GM21825 (cell line): ENCODE measurements around the gene MIA3.
"Not testable (repeated sequence)": the region's sequence is repeated elsewhere in the genome, so short reads cannot be mapped to it uniquely, and the experiment has no call there.

ENCODE experiments used
- ATAC-seq: cut with Tn5 transposase; IDR thresholded peaks from one replicate; pipeline ENCODE4 v1.9.1; 2021; ENCODE audit warnings: mild to moderate bottlenecking, moderate library complexity; ENCODE audit not compliant: unreplicated experiment

Gene MIA3

DNA sequence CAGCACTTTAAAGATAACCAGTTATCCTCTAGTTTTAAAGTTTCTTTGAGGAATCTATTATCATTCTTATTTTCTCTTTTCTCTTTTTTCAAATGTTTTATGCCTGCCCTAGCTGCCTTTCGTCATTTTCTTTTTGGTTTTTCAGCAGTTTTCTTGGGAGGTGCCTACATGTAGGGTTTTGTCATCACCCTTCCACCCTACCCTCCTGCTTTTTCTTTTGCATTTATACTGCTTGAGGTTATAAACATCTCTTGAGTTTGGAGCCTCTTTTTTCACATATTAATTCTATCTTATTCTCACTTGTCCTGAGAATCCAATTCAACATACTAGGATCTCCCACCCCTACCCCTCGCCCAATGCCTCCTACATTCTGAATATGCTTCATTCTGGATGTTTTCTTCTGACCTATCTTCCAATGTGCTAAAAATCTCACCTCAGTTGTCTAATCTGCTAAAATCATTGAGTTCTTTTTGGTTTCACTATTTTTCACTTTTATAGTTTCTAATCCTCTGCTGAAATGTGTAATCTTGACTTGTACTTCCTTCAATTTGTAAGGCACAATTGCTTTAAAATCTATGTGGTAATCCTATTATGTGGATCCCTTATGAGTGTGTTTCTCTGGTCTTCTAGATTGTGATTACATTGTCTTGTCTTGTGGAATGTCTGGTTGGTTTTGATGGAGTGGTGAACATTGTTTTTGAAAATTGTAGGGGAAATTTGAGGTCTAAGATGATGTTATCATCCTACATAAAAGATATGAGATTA lies 38.7 kb downstream of the MIA3 start:
- no peak for ATAC-seq

DNA sequence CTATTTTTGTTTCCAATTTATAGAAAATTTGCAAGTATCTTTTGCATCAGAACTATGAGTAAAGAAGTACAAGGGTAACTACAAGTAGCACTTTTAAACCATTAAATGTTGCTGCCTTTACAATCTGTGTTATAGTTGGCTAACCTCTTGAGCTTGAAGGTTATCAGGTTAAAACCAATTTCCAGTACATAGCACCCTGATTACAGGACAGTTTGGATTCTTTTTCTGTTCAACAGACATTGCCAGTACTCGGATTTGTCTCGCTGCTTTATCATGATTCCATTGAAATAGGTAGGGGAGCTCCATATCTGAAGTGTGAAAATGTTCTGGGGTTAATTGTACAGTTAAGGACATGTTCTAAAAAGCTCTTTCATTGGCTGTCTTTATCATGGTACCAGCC lies 40.0 kb downstream of the MIA3 start:
- ATAC-seq: no peak

DNA sequence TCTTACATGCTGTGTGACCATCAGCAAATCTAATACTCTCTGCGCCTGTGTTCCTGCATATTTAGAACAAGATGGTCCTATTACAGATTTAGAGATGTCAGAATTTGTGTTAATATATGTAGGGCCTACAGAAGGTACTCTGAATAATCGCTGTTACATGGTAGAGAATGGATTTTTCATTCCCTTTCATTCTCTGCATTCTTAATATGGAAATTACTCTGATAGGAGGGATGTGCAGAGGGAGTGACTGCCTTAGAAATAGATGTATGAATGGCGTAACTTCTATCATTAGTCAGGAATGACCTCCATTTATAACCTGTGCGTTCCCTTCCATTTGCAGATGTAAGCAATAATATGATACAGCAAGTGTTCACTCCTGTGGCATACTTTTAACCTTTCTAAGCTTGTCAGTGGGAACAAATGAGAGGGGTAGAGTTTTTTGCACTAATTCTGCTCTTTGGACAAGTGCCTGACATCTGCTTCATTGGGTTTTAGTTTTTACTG lies 45.6 kb downstream of the MIA3 start:
- ATAC-seq: no peak

DNA sequence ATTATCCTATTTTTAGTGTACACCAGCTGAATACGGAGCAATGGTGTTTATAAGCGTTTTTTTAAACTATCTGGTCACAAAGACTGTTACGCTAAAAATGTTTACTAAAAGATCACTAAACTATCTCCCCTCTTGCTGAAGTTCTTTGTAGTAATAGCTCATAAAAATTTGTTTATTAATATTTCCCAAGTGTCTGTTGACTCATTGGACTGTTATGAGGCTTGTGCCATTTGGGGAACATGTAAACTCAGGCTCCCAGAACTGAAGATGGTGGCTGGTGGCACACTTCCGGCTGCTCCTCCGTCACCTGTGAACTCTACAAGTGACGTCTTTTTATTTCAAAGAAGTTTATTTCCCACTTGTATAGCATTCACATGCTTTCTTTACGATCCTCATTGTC lies 48.1 kb downstream of the MIA3 start:
- ATAC-seq: no peak

DNA sequence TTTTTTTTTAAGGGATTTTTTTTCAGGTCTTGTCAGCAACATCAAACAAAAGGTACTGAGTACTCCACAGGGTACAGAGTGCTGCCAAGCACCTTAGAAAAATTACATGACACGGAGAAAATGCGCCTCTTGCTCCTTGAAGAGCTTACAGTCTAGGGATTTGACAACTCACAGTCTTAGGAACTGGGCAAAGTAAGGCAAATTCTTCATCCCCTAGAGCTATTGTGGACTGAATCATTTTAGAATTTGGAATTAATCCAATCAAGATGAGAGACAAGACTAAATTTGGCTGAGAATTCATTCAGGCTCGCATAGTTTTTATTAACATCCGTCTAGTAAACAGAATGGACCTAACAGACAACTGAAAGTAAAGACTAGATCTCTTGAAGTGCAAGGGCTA lies 50.3 kb downstream of the MIA3 start:
- not testable (repeated sequence) for ATAC-seq

DNA sequence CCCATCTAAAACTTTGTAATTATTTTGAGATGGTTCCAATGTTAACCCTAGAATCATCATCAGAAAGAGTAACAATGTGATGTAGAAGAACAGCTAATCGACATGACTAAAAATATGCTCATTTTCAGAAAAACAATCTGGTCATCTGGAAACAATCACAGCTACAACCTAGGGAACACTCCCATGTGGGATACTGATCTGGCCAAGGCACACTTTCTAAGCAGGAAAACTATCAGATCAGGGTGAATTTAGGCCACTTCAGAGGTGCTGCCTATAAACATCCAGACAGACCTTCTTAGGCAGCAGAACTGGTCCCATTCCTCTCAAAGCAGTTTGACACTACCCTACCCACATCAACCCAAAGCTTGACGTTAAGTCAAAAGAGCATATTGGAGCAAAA lies 51.2 kb downstream of the MIA3 start:
- ATAC-seq: not testable (repeated sequence)

DNA sequence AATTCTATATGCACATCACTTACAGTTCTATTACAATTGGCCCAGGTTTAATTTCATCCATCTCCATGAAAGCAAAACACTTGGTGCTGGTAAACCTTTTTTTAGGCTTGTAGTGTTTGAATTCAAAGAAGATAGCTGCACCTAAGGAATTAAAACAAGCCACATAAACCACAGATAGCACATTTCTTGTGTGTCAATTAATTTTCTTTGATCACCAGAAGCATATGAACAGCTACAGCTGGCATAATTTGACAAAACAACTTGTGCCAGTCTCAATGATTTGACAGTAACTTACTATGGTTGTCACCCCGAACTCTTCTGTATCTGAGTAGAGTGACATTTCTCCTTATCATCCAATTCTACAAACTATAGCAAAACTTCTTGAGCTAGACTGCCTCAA lies 52.2 kb downstream of the MIA3 start:
- no peak for ATAC-seq

DNA sequence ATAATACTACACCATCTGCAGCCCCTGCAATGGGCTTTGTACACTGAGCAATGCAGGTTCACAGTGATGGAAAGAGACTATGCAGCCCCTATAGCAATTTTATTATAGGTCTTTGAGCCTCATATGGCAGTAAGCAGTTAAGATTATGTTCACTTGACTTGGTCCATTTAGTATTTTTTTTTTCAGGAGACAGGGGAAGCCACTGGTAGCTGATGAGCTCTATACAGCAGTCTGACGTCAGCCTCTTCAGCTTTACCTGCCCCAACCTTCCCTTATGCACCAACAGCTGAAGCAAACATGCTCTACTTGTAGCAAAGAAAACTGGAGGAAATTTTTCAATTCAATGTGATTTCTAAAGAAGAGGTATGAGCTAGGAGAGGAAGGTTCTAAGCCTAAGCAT lies 62.2 kb downstream of the MIA3 start:
- no peak for ATAC-seq

DNA sequence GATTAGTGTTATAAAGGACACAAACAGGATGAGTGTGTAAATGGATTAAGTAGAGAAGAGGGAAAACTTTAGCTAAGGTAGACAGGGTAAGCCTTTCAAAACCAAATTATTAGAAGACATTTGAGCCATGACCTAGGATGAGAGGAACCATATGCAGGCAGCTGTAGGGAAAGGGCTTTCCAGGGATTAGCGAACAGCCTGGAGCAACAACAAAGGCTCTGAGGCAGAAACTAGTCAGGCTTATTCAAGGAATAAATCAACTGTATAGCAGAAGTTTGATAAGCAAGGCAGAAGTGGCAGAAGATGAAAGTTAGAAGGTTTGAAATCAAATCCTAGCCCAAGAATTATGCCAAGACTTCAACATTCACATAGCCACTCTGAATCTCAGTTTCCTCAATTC lies 73.1 kb downstream of the MIA3 start:
- ATAC-seq: no peak

DNA sequence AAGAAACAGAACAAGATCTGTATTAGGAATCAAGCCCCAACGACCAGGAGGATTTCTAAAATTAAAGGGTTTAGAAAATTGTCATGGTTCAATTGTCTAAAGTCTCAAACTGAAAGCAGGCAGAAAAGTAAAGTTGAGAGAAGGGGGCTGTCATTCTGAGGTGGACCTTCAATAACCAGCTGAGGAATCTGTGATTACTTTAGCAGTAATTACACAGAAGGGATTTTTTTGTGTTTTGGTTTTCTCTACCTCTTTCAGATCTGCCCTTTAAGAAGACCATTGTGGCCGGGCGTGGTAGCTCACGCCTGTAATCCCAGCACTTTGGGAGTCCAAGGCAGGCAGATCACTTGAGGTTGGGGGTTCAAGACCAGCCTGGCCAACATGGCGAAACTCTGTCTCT lies 77.0 kb downstream of the MIA3 start:
- no peak for ATAC-seq

DNA sequence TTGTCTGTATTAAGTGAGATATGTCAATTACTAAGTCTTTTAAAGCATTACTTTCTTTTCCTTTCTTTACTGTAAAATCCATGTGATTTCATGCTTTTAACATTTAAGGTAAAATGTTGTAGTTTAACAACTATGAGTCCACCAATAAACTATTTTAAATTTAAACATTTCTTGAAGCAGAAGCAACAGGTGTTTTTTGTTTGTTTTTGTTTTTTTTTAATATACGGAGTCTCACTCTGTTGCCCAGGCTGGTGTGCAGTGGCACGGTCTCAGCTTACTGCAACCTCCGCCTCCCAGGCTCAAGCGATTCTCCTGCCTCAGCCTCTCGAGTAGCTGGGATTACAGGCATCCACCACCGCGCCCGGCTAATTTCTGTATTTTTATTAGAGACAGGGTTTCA lies 78.8 kb downstream of the MIA3 start:
- ATAC-seq: no peak

DNA sequence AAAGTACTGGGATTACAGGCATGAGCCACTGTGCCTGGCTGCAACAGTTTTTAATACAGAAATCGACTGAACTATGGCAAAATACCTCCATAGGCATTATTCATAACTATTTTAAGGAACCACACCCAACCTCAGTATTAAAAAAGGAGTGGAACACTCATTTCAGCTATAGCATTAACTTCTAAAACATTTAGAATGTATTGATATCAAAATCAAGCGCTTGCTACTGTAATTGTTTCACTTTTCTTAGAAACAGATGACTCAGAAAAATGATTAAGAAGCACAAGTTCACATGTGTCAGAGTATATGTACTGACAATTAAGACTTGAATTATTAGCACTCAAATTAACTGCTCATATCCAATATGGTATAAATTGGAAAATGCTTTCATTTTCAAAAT lies 79.3 kb downstream of the MIA3 start:
- ATAC-seq: no peak

DNA sequence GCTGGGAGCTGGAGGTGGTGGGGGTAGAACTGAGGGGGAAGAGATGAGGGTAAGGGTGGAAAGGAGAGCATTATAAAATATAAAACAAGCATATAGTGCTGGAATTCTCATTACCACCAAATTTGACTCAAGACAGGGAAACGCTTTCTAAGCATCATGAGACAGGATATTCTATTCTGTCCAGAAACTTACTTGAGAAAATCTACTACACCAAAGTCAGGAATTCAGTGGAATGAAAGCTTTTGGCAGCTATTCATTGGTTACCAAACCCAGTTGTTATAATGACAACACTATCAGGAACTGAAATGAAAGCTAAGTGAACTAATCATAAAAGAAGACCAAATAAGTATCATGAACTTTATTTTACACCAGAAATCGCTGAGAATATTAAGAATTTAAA lies 79.9 kb downstream of the MIA3 start:
- no peak for ATAC-seq

DNA sequence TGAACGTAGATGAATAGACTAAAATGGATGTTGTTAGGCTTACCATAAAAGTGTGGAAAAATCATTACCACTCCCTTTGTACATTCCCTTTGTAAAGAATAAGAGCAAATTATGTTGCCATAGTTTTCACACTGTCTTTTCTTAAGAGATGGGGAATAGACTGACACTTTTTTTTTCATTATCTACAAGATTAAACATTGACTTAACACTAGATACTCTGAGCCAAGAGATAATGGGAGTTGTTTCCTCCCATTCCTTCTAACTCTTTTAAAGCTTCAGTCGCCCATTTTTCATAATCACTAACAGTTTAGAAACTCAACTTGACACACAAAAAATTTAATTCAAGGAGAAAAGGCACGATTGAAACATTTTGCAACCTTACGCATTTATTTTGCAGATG lies 84.3 kb downstream of the MIA3 start:
- no peak for ATAC-seq

DNA sequence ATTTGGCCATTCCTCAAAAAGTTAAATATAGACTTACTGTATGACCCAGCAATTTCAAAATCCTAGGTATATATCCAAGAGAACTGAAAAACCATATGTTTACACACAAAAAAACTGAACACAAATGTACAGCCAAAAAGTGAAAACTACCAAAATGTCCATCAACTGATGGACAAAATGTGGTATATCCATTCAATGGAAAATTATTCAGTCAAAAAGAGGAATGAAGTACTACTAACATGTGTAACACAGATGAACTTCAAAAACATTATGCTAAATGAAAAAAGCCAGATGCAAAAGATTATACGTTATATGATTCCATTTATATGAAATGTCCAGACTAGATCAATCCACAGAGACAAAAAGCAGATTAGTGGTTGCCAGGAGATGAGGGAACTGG lies 86.4 kb downstream of the MIA3 start:
- no peak for ATAC-seq

DNA sequence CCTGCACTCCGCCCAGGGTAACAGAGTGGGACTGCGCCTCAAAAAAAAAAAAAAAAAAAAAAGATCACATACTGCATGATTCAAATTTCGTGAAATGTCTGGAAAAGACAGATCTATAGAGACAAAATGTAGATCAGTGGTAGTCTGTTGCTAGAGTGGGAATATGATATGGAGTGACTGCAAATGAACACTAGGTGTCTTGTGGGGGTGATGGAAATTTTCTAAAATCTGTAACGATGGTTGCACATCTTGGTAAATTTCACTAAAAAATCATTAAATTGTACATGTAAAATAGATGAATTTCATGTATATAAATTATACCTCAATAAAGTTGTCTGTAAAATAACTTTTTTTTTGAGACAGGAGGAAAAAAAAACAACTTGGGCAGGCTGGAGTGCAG lies 88.9 kb downstream of the MIA3 start:
- ATAC-seq: no peak

DNA sequence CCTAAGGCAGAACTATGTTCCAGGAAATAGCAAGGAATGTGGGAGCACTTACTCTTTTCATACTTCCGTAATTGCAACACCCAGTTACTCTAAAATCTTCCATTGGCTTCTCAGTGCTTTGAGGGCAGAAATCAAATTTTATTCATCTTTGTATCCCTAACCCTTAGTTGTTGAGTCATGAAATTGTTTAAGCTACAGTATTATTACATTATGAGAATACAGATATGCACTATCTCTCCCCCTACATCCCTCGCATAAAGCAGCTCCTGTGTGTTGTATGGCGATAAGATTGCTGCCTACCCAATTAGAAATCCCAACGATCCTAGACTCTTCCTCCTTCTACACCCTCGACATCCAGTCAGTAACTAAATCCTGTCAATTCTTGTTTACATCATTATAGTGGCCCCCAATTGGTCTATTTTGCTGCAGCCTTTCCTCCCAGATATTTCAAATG lies 91.8 kb downstream of the MIA3 start:
- no peak for ATAC-seq

DNA sequence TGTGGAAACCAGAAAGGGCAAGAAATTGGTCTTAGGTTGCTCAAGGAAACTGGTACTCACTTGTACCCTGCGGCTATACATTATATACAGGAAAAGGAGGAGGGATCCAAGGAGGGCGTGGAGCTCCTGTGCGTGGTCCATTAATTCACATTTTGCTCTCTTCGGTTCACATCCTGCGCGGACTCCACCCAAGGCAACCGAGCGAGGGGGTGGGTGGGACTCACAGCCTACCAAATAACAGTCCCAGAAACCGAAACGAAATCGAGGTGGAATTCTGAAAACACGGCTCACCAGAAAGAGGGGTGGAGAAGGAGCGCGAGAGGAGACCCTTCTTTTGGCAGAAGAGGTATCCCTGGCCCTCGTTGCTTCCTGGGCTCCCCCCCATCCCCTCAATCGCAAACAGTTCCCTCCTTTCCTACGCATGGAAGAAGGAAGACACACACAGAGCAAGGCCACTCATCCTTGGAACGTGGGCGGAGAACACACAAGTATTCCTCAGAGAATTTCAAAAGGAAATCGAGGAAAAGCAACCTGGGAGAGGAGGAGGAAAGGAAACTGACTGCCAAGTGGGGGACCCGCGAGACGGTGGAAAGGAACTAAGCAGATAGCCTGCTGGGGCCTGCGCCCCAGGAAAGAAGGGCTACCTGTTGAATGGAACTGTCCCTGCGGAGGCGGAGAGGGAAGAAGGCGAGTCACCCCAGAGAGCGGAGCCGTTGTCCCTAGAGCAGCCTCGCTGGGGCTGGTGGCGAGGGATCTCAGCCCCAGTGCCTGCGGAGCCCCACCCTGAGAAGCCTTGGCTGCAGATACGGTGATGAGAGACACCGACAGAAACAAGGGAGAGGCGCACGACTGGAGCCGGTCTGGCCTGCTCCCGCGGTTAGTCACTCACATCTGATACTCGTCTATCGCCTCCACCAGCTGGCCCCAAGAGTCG lies 93.7 kb downstream of the MIA3 start:
- ATAC-seq: peak; percentile 29

DNA sequence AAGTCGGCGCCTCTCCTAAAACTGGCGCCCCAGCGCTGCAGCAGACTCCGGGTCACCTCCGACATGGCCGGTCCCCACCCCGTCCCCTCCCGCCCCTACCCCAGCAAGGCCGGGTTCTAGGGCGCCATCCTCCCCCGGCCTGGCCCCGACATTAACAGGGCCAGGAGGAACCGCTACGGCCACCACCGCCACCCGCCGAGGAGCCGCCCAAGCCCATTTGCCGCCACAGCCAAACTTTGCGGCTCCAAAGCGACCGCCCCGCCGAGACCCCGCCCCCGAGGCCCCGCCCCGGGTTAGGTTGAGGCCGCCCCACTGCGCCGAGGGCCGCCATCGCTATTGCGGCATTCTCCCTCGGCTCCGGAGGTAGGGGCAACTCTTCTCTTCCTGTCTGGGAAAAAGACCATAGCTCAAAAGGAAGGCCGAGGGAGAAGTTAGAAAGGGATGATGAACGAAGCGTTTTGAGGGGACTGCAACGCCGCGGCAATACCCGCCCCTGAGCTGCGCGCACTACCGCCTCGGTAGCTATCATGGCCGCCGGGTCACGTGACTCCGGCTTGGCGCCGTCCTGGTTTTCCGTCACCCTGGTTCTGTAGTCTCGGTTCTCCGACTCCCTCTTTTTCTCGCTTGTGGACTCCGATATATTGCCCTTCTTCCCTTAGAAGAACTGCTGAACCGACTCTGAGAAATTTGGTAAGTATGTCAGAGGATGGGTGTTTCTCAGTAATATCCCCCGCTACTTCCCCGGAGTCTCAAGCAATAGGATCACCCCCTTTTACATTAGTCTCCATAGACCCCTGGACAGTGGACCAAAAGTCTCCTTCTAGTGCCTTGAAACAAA lies 94.6 kb downstream of the MIA3 start, which contains the start of the genes AIDA and BROX:
AIDA (minus strand) TSS at position 239 of the 838 bp plus-strand sequence; CDS start at position 65, 174 bp downstream.
BROX (plus strand) TSS at position 312 of the 838 bp plus-strand sequence. CDS start 3,136 bp downstream, outside the sequence.
- peak; percentile 77 for ATAC-seq

DNA sequence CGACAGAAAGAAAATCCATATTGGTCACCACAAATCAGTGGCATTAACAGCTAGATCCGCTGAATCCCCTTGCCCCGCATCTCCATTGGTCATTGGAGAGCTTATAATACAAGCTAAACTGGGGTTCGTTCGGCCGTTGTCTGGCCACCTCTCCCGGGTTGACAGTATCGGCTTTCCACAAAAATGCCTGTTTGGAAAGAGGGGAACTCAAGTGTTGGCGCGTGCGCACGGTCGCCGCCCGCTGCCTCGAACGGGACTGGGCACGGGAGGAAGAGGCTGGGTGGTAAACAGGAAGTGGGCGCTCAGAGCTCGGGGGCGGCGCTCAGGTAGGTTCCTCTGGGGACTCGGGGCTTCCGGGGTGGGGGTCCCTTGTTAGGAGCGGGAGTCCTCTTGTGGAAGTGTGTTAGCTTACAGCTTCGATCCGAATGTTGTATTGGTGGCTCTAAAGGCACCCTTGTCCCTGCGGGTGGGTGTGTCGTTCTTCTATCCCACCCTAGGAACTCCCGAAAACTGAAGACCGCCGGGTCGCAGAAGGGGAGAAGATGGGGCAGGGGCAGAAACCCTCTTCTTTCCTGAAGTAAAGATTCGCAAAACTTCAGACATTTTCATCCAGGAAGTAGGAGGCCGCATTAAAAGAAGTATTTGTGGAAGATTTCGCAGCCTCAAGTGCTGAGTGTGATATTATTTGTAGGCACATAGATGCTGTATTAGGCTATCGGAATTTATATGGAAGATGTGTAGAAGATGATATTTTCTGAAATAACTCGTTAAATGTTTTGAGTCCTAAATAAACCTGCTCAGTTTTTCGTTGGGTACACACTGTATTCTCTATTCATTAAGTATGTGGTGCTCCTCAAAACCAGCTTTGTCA lies 95.4 kb downstream of the MIA3 start:
- peak; percentile 76 for ATAC-seq
